Forelimb muscle (tissue), 1 donor: ENCODE data around the gene SPATA9. TPM values are rescaled to one million over a fixed set of nuclear protein-coding genes. Genes with fewer than 3 reads are reported as not detected.

Experiments used
- DNase-seq: peaks from one replicate; pipeline ENCODE4 v3.0.0-alpha.2; 2013; ENCODE audit warnings: low read depth
- polyA plus RNA-seq: library from polyadenylated mRNA; unstranded; fragments of 120-200 nt; gene quantifications from one replicate; pipeline ENCODE4 v1.2.1, GENCODE V29; 2013; ENCODE audit not compliant: insufficient read length

Gene SPATA9
- polyA plus RNA-seq, 1 donor: 1.4 TPM

DNA sequence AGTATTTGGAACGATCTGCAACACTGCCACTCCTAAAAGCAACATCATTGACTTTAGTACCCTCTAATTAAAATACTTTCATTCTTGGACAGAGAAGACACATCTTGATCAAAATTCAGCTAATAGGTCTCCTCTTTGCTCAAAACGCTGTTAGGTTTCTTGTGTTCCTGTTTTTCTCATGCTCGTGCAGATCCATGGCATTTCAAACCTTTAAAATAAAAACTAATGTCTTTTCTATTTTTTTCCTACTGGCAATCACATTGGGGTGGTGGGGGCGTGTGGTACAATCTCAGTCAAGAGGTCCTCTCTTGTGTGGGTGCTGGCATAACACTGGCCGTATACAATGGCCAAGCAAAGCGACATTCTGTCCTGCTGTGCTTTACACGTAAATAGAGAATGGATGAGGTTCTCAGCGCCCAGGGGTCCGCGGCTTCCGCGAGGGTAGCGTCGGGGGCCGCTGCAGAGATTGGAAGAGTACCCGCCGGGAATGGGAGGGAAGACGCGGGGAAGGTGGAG lies 63.2 kb downstream of the SPATA9 start:
- DNase-seq: no peak

- no peak for DNase-seq
Observed at GRCh38 chr5:95619096-95619495, 63.7 kb downstream of the SPATA9 start.

DNA sequence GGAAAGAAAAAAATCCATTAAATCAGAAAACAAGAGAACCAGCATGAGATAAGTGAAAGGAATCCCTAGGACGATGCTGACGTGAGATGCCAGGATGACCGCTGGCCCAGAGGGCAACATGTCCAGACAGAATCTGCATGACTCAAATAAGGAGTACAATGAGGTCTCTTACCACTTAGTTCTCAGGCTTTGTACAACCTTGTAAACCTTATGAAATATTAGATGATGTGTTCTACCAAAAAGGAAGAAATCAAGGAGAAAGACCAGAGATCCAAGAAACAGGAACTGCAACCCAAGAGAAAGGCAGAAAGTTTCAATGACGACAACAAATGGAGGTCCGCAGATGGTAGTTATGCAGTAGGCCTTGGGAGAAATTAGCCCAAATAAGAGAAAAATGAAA lies 65.7 kb downstream of the SPATA9 start:
- no peak for DNase-seq

- no peak for DNase-seq
Observed at GRCh38 chr5:95615164-95615467, 67.7 kb downstream of the SPATA9 start.

DNA sequence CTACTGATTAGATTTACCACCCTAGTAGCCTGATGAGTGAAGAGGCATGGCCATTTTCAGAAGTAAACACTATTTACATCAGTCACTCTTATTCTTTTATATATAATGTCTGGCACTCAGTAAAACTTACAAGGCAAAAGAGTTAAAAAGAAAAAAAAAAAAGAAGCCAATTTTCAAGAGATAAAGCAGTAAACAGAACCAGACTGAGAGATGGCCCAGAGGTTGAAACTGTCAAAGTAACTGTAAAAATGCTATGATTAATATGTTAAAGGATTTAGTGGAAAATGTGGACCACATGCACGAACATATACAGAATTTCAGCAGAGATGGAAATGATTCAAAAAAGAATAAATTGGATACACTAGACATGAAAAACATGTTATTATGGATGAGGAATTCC lies 69.3 kb downstream of the SPATA9 start:
- DNase-seq: no peak

GRCh38 chr5:95611396-95611795 lies 71.4 kb downstream of the SPATA9 start:
- DNase-seq: no peak

DNA sequence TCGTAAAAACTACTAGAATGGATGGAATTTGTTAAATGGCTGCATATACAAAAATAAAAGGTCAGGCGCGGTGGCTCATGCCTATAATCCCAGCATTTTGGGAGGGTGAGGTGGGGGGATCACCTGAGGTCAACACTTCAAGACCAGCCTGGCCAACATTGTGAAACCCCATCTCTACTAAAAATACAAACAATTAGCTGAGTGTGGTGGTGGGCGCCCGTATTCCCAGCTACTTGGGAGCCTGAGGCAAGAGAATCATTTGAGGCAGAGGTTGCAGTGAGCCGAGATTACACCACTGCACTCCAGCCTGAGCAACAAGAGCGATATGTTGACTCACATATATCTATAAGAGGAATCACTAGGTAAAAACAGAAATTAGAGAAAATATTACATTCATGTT lies 72.2 kb downstream of the SPATA9 start:
- DNase-seq: no peak

DNA sequence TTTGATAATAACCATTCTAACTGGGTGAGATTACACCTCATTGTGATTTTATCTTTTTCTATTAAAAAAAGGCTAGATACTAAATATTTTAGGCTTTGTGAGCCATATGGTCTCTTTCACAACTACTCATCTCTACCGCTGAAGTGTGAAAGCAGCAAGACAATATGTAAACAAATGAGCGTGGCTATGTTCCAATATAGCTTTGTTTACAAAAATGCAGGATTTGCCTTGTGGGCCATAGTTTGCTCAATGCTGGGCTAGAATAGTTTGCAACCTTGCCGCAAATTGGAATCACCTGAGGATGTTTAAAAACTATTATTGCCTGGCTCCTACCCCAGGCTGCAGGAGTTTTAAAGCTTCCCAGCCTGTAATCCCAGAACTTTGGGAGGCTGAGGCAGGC lies 73.1 kb downstream of the SPATA9 start:
- DNase-seq: no peak

Other genes with a start within 250 kb of the SPATA9 start
- gene SKIC3, start 128.0 kb downstream of the SPATA9 start, polyA plus RNA-seq: 59.3 TPM
- 7.1 TPM for gene ARSK, start 127.9 kb downstream of the SPATA9 start, polyA plus RNA-seq
- not detected for gene GPR150, start 62.9 kb downstream of the SPATA9 start, polyA plus RNA-seq
- gene RFESD, start 36.2 kb downstream of the SPATA9 start, polyA plus RNA-seq: 2.7 TPM
- 97.2 TPM for gene RHOBTB3, start 48.3 kb upstream of the SPATA9 start, polyA plus RNA-seq
- 11.3 TPM for gene GLRX, start 139.7 kb upstream of the SPATA9 start, polyA plus RNA-seq